PC-3 (cell line): ENCODE data around the gene PINLYP. TPM values are rescaled to one million over a fixed set of nuclear protein-coding genes. Genes with fewer than 3 reads are reported as not detected.

Source experiments
- ATAC-seq: fragments of 200-7000 bp; cut with Tn5 transposase; 2 replicates; pipeline ENCODE4 v1.9.1; 2020; ENCODE audit warnings: mild to moderate bottlenecking, moderate library complexity
- BruUV-seq: library from RNA; stranded (reverse); fragments of 400-500 nt; replicated peaks from 2 replicates; lab custom pipeline; 2021; lab: Mats Ljungman, UMichigan
- CTCF ChIA-PET: fragments of 300-600 bp; sonication (Branson Sonifier 250); formaldehyde crosslinking; loops from one replicate; lab custom pipeline; 2022; ENCODE audit warnings: antibody characterized with exemption; lab: Charles Lee
- POLR2A ChIA-PET: fragments of 300-600 bp; sonication (Branson Sonifier 250); formaldehyde crosslinking; loops from one replicate; lab custom pipeline; 2022; ENCODE audit warnings: antibody characterized with exemption; ENCODE audit not compliant: unreplicated experiment; lab: Charles Lee
- DNase-seq: peaks from one replicate; pipeline ENCODE4 v3.0.0-alpha.2; 2015
- H2AFZ ChIP-seq: fragments of 300-600 bp; sonication (generic); 2 replicates; pipeline ENCODE4 v1.6.0; 2016; ENCODE audit warnings: antibody characterized with exemption, low read length
- H3F3A ChIP-seq: fragments of 300-600 bp; sonication (generic); one replicate; pipeline ENCODE4 v1.6.0; 2017; ENCODE audit warnings: antibody characterized with exemption, low read length, control low read depth, mild to moderate bottlenecking; ENCODE audit not compliant: unreplicated experiment
- H3K27ac ChIP-seq: fragments of 300-600 bp; sonication (generic); 2 replicates; pipeline ENCODE4 v1.5.1; 2016; ENCODE audit warnings: mild to moderate bottlenecking, low read length
- H3K27me3 ChIP-seq: fragments of 300-600 bp; sonication (generic); 2 replicates; pipeline ENCODE4 v1.6.1; 2016; ENCODE audit warnings: low read length, mixed read lengths
- H3K36me3 ChIP-seq: fragments of 300-600 bp; sonication (generic); 2 replicates; pipeline ENCODE4 v1.6.1; 2016; ENCODE audit warnings: low read depth, mixed run types, low read length, mixed read lengths
- H3K4me1 ChIP-seq: fragments of 300-600 bp; sonication (generic); 2 replicates; pipeline ENCODE4 v1.5.1; 2016; ENCODE audit warnings: low read length; ENCODE audit not compliant: insufficient read depth
- H3K4me2 ChIP-seq: fragments of 300-600 bp; sonication (generic); 2 replicates; pipeline ENCODE4 v1.6.0; 2016; ENCODE audit warnings: low read length
- H3K4me3 ChIP-seq: fragments of 300-600 bp; sonication (generic); 2 replicates; pipeline ENCODE4 v1.5.1; 2016; ENCODE audit warnings: mild to moderate bottlenecking, low read length, mixed read lengths
- H3K79me2 ChIP-seq: fragments of 300-600 bp; sonication (generic); 2 replicates; pipeline ENCODE4 v1.6.1; 2017; ENCODE audit warnings: low read length, mixed read lengths
- H3K9ac ChIP-seq: fragments of 300-600 bp; sonication (generic); 2 replicates; pipeline ENCODE4 v1.6.0; 2016; ENCODE audit warnings: mild to moderate bottlenecking, low read length
- H3K9me2 ChIP-seq: fragments of 300-600 bp; sonication (generic); replicated peaks from 2 replicates; pipeline ENCODE4 v1.6.1; 2016; ENCODE audit warnings: mixed run types, low read length, mixed read lengths
- H3K9me3 ChIP-seq: fragments of 300-600 bp; sonication (generic); 2 replicates; pipeline ENCODE4 v1.6.1; 2016; ENCODE audit warnings: low read length, mixed read lengths
- H4K20me1 ChIP-seq: fragments of 300-600 bp; sonication (generic); 2 replicates; pipeline ENCODE4 v1.6.1; 2016; ENCODE audit warnings: low read length, mixed read lengths
- EZH2 ChIP-seq: fragments of 300-600 bp; sonication (generic); IDR thresholded peaks from one replicate; pipeline ENCODE4 v1.6.1; 2017; ENCODE audit warnings: antibody characterized with exemption, mild to moderate bottlenecking, low read length; ENCODE audit not compliant: unreplicated experiment
- EZH2phosphoT487 ChIP-seq: fragments of 300-600 bp; sonication (generic); IDR thresholded peaks from 2 replicates; pipeline ENCODE4 v1.6.1; 2018; ENCODE audit warnings: mild to moderate bottlenecking, antibody characterized with exemption, low read length, borderline replicate concordance
- intact Hi-C: fragments of 100-400 bp; cut with micrococcal nuclease; formaldehyde crosslinking; loops from 2 replicates; pipeline ENCODE4 v1.9.0; 2023
- total RNA-seq: library from RNA; depleted of rRNA; stranded (reverse); fragments of >200 nt; gene quantifications from 2 replicates; pipeline ENCODE4 v1.2.3, GENCODE V29; 2014
- TF ChIP-seq, protein P1 (sequence below): fragments of 300-600 bp; sonication (generic); conservative IDR thresholded peaks from 2 replicates; pipeline ENCODE4 v1.5.1; 2017; ENCODE audit warnings: antibody characterized with exemption, low read depth, mild to moderate bottlenecking, low read length

The PINLYP gene
- total RNA-seq, 1 experiment from 2014 or later, result 0.18 TPM

- Histone ChIP-seq H3K9me3 (no peaks in the 10 kb centered on the region), H2AFZ (peak within 1 kb of the TSS; percentile 95), H3K27ac (peak within 1 kb of the TSS; percentile 33; the same call in 1 of the 2 replicates), H3K9ac (peak within 1 kb of the TSS; percentile 80), H3K79me2 (peaks cover 18% of the 10 kb centered on the region), H3K27me3 (no peaks in the 10 kb centered on the region), H4K20me1 (no peaks in the 10 kb centered on the region), H3K36me3 (no peaks in the 10 kb centered on the region), H3K9me2 (no peaks in the 10 kb centered on the region), H3K4me1 (peaks cover 13% of the 10 kb centered on the region), H3F3A (no peaks in the 10 kb centered on the region), H3K4me3 (peak within 1 kb of the TSS; percentile 78), H3K4me2 (peak within 1 kb of the TSS; percentile 93)
- intact Hi-C loops, result no loop called here
- POLR2A ChIA-PET, result no interaction called here
- TF ChIP-seq, protein P1, sequence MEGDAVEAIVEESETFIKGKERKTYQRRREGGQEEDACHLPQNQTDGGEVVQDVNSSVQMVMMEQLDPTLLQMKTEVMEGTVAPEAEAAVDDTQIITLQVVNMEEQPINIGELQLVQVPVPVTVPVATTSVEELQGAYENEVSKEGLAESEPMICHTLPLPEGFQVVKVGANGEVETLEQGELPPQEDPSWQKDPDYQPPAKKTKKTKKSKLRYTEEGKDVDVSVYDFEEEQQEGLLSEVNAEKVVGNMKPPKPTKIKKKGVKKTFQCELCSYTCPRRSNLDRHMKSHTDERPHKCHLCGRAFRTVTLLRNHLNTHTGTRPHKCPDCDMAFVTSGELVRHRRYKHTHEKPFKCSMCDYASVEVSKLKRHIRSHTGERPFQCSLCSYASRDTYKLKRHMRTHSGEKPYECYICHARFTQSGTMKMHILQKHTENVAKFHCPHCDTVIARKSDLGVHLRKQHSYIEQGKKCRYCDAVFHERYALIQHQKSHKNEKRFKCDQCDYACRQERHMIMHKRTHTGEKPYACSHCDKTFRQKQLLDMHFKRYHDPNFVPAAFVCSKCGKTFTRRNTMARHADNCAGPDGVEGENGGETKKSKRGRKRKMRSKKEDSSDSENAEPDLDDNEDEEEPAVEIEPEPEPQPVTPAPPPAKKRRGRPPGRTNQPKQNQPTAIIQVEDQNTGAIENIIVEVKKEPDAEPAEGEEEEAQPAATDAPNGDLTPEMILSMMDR, result no peak
- no peak for TF ChIP-seq EZH2
- TF ChIP-seq EZH2phosphoT487, result no peak
- DNase-seq, result peak; percentile 74
- BruUV-seq, result no TSS peak
- ATAC-seq, result peak; percentile 97
- CTCF ChIA-PET, result no interaction called here
Measured at GRCh38 chr19:43619262-43620060, 43.9 kb downstream of the PINLYP start, which contains the start of gene ZNF428. Gene ZNF428 (minus strand): TSS chr19:43619629. CDS start chr19:43614304, 5,325 bp downstream.

- Histone ChIP-seq H3K9ac (peak overlapping the region; percentile 80), H3K27ac (no peak overlapping the region; the same call in 1 of the 2 replicates), H2AFZ (peak overlapping the region; percentile 95), H3K27me3 (no peaks in the 10 kb centered on the region), H3K9me2 (no peaks in the 10 kb centered on the region), H3F3A (no peaks in the 10 kb centered on the region), H3K4me2 (peak overlapping the region; percentile 93), H4K20me1 (no peaks in the 10 kb centered on the region), H3K9me3 (no peaks in the 10 kb centered on the region), H3K4me3 (peak overlapping the region; percentile 78), H3K4me1 (peaks cover 13% of the 10 kb centered on the region), H3K36me3 (no peaks in the 10 kb centered on the region), H3K79me2 (peaks cover 18% of the 10 kb centered on the region)
- DNase-seq, result no peak
- intact Hi-C loops, result no loop called here
- TF ChIP-seq EZH2, result no peak
- CTCF ChIA-PET, result no interaction called here
- TSS peak; percentile 90 for BruUV-seq
- ATAC-seq, result no peak
- POLR2A ChIA-PET, result no interaction called here
Measured at GRCh38 chr19:43620061-43621001, 44.7 kb downstream of the PINLYP start.

- POLR2A ChIA-PET, result no interaction called here
- no peak overlapping the region for H3K4me2 ChIP-seq
- ATAC-seq (no peak), DNase-seq (no peak)
- peaks cover 15% of the 10 kb centered on the region for H3K79me2 ChIP-seq
- TF ChIP-seq, protein P1, result no peak
- TF ChIP-seq EZH2, result no peak
- TF ChIP-seq EZH2phosphoT487, result no peak
- H2AFZ ChIP-seq, result no peak overlapping the region
- H3F3A ChIP-seq, result no peaks in the 10 kb centered on the region
- H3K36me3 ChIP-seq, result no peaks in the 10 kb centered on the region
- CTCF ChIA-PET, result no interaction called here
- intact Hi-C loops, result no loop called here
- no peak overlapping the region for H3K27ac ChIP-seq
- no peaks in the 10 kb centered on the region for H3K9me2 ChIP-seq
- no peak overlapping the region for H3K4me3 ChIP-seq
- no peaks in the 10 kb centered on the region for H4K20me1 ChIP-seq
- H3K27me3 ChIP-seq, result no peaks in the 10 kb centered on the region
- BruUV-seq, result no TSS peak
- H3K4me1 ChIP-seq, result peaks cover 13% of the 10 kb centered on the region
- H3K9me3 ChIP-seq, result no peaks in the 10 kb centered on the region
- no peak overlapping the region for H3K9ac ChIP-seq
Measured at GRCh38 chr19:43622070-43622469, 46.5 kb downstream of the PINLYP start.
